ENCODE measurements around the gene IGSF21.

- no peak for TF ChIP-seq POLR2A (IDR thresholded peaks at IDR 0.05)
- TF ChIP-seq CTCF (IDR thresholded peaks at IDR 0.05): no peak
- TF ChIP-seq EP300 (IDR thresholded peaks at IDR 0.05): no peak
These were observed 138.0 kb downstream of the IGSF21 start for GRCh38 chr1:18245647-18246046.

Measured in gastroesophageal sphincter (tissue), 3 donors.